ENCODE measurements around the gene DDA1.

GRCh38 chr19:17333611-17334413, 24.4 kb downstream of the DDA1 start:
- TF ChIP-seq EZH2 (IDR thresholded peaks at IDR 0.05) (no peak), POLR2AphosphoS5 (IDR thresholded peaks at IDR 0.05; ENCODE audit: borderline replicate concordance, low read depth, low read length) (peak; percentile 37; the same call in 1 of the 2 replicates)

Data from SK-N-MC (cell line).